Astrocyte (in vitro differentiated cells and primary cell): ENCODE measurements around the gene NRP1. TPM values are rescaled to one million over a fixed set of nuclear protein-coding genes. Genes with fewer than 3 reads are reported as not detected.
A peak's percentile ranks its signal among the peaks of the same experiment; 100 is the strongest.

Experiments
- DNase-seq: peaks from one replicate; pipeline ENCODE4 v3.0.0-alpha.2; 2010; ENCODE audit warnings: low read depth
- FAIRE-seq: peaks from 2 replicates; lab custom pipeline; 2011; peaks lifted over from hg19 to GRCh38; lab: Jason Lieb, UNC
- H2AFZ ChIP-seq: 2 replicates; pipeline ENCODE4 v1.6.0; 2012; ENCODE audit warnings: low read depth, low read length, inconsistent platforms
- H3K27ac ChIP-seq: 2 replicates; pipeline ENCODE4 v1.5.1; 2011; ENCODE audit warnings: low read depth, low read length, inconsistent platforms
- H3K27me3 ChIP-seq: 2 replicates; pipeline ENCODE4 v1.6.0; 2011; ENCODE audit warnings: low read length, inconsistent platforms; ENCODE audit not compliant: insufficient read depth
- H3K36me3 ChIP-seq: 2 replicates; pipeline ENCODE4 v1.5.1; 2011; ENCODE audit warnings: low read length, inconsistent platforms; ENCODE audit not compliant: insufficient read depth
- H3K4me1 ChIP-seq: 2 replicates; pipeline ENCODE4 v1.5.1; 2011; ENCODE audit warnings: low read length, inconsistent platforms; ENCODE audit not compliant: insufficient read depth
- H3K4me2 ChIP-seq: 2 replicates; pipeline ENCODE4 v1.6.0; 2012; ENCODE audit warnings: low read length, inconsistent platforms
- H3K4me3 ChIP-seq: 2 replicates; pipeline ENCODE4 v1.5.1; 2011; ENCODE audit warnings: low read depth, mild to moderate bottlenecking, low read length, inconsistent platforms; ENCODE audit not compliant: insufficient read depth
- H3K79me2 ChIP-seq: 2 replicates; pipeline ENCODE4 v1.6.0; 2012; ENCODE audit warnings: mild to moderate bottlenecking, low read length, inconsistent platforms; ENCODE audit not compliant: insufficient read depth
- H3K9ac ChIP-seq: 2 replicates; pipeline ENCODE4 v1.6.0; 2012; ENCODE audit warnings: mild to moderate bottlenecking, low read length, inconsistent platforms
- H3K9me3 ChIP-seq: 2 replicates; pipeline ENCODE4 v1.5.1; 2012; ENCODE audit warnings: low read depth, mild to moderate bottlenecking, low read length, inconsistent platforms; ENCODE audit not compliant: insufficient read depth
- H4K20me1 ChIP-seq: 2 replicates; pipeline ENCODE4 v1.6.0; 2012; ENCODE audit warnings: low read length, inconsistent platforms; ENCODE audit not compliant: insufficient read depth
- H3K27ac Mint-ChIP-seq: one replicate; pipeline ENCODE4 v1.8.0; 2021; ENCODE audit warnings: mild to moderate bottlenecking, mixed read lengths; ENCODE audit not compliant: unreplicated experiment
- H3K27me3 Mint-ChIP-seq: one replicate; pipeline ENCODE4 v1.8.0; 2021; ENCODE audit warnings: low read depth, mixed read lengths; ENCODE audit not compliant: unreplicated experiment
- H3K36me3 Mint-ChIP-seq: one replicate; pipeline ENCODE4 v1.8.0; 2021; ENCODE audit warnings: low read depth, mixed read lengths; ENCODE audit not compliant: unreplicated experiment
- H3K4me1 Mint-ChIP-seq: one replicate; pipeline ENCODE4 v1.8.0; 2021; ENCODE audit warnings: low read depth, mixed read lengths; ENCODE audit not compliant: unreplicated experiment
- H3K4me3 Mint-ChIP-seq: one replicate; pipeline ENCODE4 v1.8.0; 2021; ENCODE audit warnings: mild to moderate bottlenecking, moderate library complexity, mixed read lengths; ENCODE audit not compliant: unreplicated experiment
- H3K9me3 Mint-ChIP-seq: one replicate; pipeline ENCODE4 v1.8.0; 2021; ENCODE audit warnings: mild to moderate bottlenecking, mixed read lengths; ENCODE audit not compliant: unreplicated experiment
- CTCF ChIP-seq: IDR thresholded peaks from 2 replicates; pipeline ENCODE4 v1.5.1; 2011; ENCODE audit warnings: low read depth, mild to moderate bottlenecking, inconsistent platforms, low read length, moderate library complexity; ENCODE audit not compliant: insufficient read depth
- EZH2 ChIP-seq: IDR thresholded peaks from 2 replicates; pipeline ENCODE4 v1.6.1; 2012; ENCODE audit warnings: mild to moderate bottlenecking, low read length, inconsistent platforms; ENCODE audit not compliant: insufficient read depth
- total RNA-seq: library from RNA; stranded (reverse); gene quantifications from 2 replicates; pipeline ENCODE4 v1.2.1, GENCODE V29; 2021

NRP1 gene
- total RNA-seq, 1 donor from 2014 or later = 59.4 TPM

- no peak overlapping the region for H3K4me3 Mint-ChIP-seq
- Histone ChIP-seq H2AFZ (no peak overlapping the region), H3K4me3 (no peak overlapping the region), H3K9ac (no peak overlapping the region), H3K79me2 (peaks cover 5% of the 10 kb centered on the region), H3K27me3 (no peaks in the 10 kb centered on the region), H4K20me1 (no peaks in the 10 kb centered on the region), H3K36me3 (peaks cover 22% of the 10 kb centered on the region), H3K9me3 (no peaks in the 10 kb centered on the region), H3K4me2 (no peak overlapping the region), H3K4me1 (peaks cover 38% of the 10 kb centered on the region), H3K27ac (no peak overlapping the region)
- FAIRE-seq (no peak), DNase-seq (no peak)
- H3K27me3 Mint-ChIP-seq = no peaks in the 10 kb centered on the region
- H3K27ac Mint-ChIP-seq = no peak overlapping the region
- H3K4me1 Mint-ChIP-seq = peaks cover 45% of the 10 kb centered on the region
- peaks cover 7% of the 10 kb centered on the region for H3K36me3 Mint-ChIP-seq
- no peak for TF ChIP-seq CTCF
- TF ChIP-seq EZH2 = no peak
- H3K9me3 Mint-ChIP-seq = no peaks in the 10 kb centered on the region
Measured at GRCh38 chr10:33242931-33243330, 91.5 kb downstream of the NRP1 start.

- H3K4me3 Mint-ChIP-seq = no peak overlapping the region
- Histone ChIP-seq H2AFZ (no peak overlapping the region), H3K27ac (peak overlapping the region; percentile 97), H3K4me2 (peak overlapping the region; percentile 19), H3K9me3 (no peaks in the 10 kb centered on the region), H3K36me3 (peaks cover 6% of the 10 kb centered on the region), H3K9ac (peak overlapping the region; percentile 4), H3K27me3 (no peaks in the 10 kb centered on the region), H3K4me3 (no peak overlapping the region), H3K4me1 (peaks cover 48% of the 10 kb centered on the region), H3K79me2 (no peaks in the 10 kb centered on the region), H4K20me1 (no peaks in the 10 kb centered on the region)
- FAIRE-seq = peak; percentile 70
- peaks cover 58% of the 10 kb centered on the region for H3K4me1 Mint-ChIP-seq
- no peaks in the 10 kb centered on the region for H3K36me3 Mint-ChIP-seq
- no peaks in the 10 kb centered on the region for H3K27me3 Mint-ChIP-seq
- H3K27ac Mint-ChIP-seq = peak overlapping the region; percentile 77
- H3K9me3 Mint-ChIP-seq = no peaks in the 10 kb centered on the region
- DNase-seq = peak; percentile 82
- TF ChIP-seq CTCF = no peak
- TF ChIP-seq EZH2 = no peak
Measured at GRCh38 chr10:33241351-33241750, 93.1 kb downstream of the NRP1 start.

- FAIRE-seq (no peak), DNase-seq (peak; percentile 73)
- TF ChIP-seq CTCF (no peak), EZH2 (no peak)
- Histone ChIP-seq H3K27ac (peak overlapping the region; percentile 97), H3K9me3 (no peaks in the 10 kb centered on the region), H3K36me3 (peaks cover 6% of the 10 kb centered on the region), H3K9ac (peak overlapping the region; percentile 4), H4K20me1 (no peaks in the 10 kb centered on the region), H3K79me2 (no peaks in the 10 kb centered on the region), H3K27me3 (no peaks in the 10 kb centered on the region), H3K4me3 (no peak overlapping the region), H3K4me1 (peaks cover 48% of the 10 kb centered on the region), H2AFZ (no peak overlapping the region), H3K4me2 (peak overlapping the region; percentile 19)
- peaks cover 61% of the 10 kb centered on the region for H3K4me1 Mint-ChIP-seq
- no peaks in the 10 kb centered on the region for H3K9me3 Mint-ChIP-seq
- H3K27ac Mint-ChIP-seq = peak overlapping the region; percentile 77
- no peak overlapping the region for H3K4me3 Mint-ChIP-seq
- H3K36me3 Mint-ChIP-seq = no peaks in the 10 kb centered on the region
- no peaks in the 10 kb centered on the region for H3K27me3 Mint-ChIP-seq
Measured at GRCh38 chr10:33240931-33241330, 93.5 kb downstream of the NRP1 start.
